Gastrocnemius medialis (tissue), 4 donors: ENCODE data around the gene CCDC57. TPM values are rescaled to one million over a fixed set of nuclear protein-coding genes. Genes with fewer than 3 reads are reported as not detected.

ENCODE experiments used
- ATAC-seq, 2 donors: fragments of 150-250 bp; one replicate each; pipeline ENCODE4 v1.9.1; 2016
- DNase-seq, 2 donors: peaks; one replicate each; pipeline ENCODE4 v3.0.0-alpha.2; 2019
- H3K27ac ChIP-seq, 4 donors: fragments of 200-600 bp; sonication (generic); 1 replicate in 1 of 4; 2 replicates in 3 of 4; pipeline ENCODE4 v1.5.1; 2016 to 2018; ENCODE audit warnings: mild to moderate bottlenecking in 2 of 4, moderate library complexity in 1 of 4
- H3K27me3 ChIP-seq, 3 donors: fragments of 200-600 bp; sonication (generic) in 2 of 3; 1 replicate in 1 of 3; 2 replicates in 2 of 3; pipeline versions ENCODE4 v1.5.1 to v1.6.0; 2016 to 2019; ENCODE audit warnings: mild to moderate bottlenecking in 1 of 3, moderate library complexity in 1 of 3
- H3K36me3 ChIP-seq, 2 donors: fragments of 200-600 bp; sonication (generic) in 1 of 2; one replicate each; pipeline ENCODE4 v1.5.1; 2017 to 2018
- H3K4me1 ChIP-seq, 2 donors: fragments of 200-600 bp; sonication (generic) in 1 of 2; one replicate each; pipeline ENCODE4 v1.5.1; 2016 to 2017; ENCODE audit warnings: mild to moderate bottlenecking in 2 of 2
- H3K4me3 ChIP-seq, 4 donors: fragments of 200-600 bp; sonication (generic) in 3 of 4; 1 replicate in 1 of 4; 2 replicates in 3 of 4; pipeline ENCODE4 v1.5.1; 2016 to 2019; ENCODE audit warnings: mild to moderate bottlenecking in 2 of 4
- H3K9me3 ChIP-seq, 3 donors: fragments of 200-600 bp; sonication (generic) in 2 of 3; 1 replicate in 1 of 3; 2 replicates in 2 of 3; pipeline ENCODE4 v1.5.1; 2016 to 2019
- POLR2A ChIP-seq, 2 donors: fragments of 450-650 bp; IDR thresholded peaks; one replicate each; pipeline ENCODE4 v1.6.1; 2017; ENCODE audit warnings: antibody characterized with exemption in 2 of 2, mild to moderate bottlenecking in 2 of 2, moderate library complexity in 2 of 2
- in situ Hi-C, 4 donors: fragments of 200-750 bp; cut with MboI; loops; one replicate each; pipeline versions ENCODE4 v1.15.0 to v1.8.0; 2017; ENCODE audit warnings: low sequenced_read_pairs in 4 of 4
- intact Hi-C: fragments of 100-400 bp; cut with DNase I; formaldehyde crosslinking; loops from one replicate; pipeline ENCODE4 v1.15.1; 2023; ENCODE audit warnings: low total_unique reads
- total RNA-seq, 4 donors: library from RNA; depleted of rRNA; stranded (reverse); fragments of >200 nt; gene quantifications; one replicate each; pipeline versions ENCODE4 v1.1.0 to v1.2.3, GENCODE V29; 2016
- TF ChIP-seq, protein P1 (sequence below), 5 experiments: fragments of 450-650 bp in 3 of 5; fragments of 200-600 bp in 2 of 5; sonication (generic) in 2 of 5; IDR thresholded peaks in 4 of 5; conservative IDR thresholded peaks in 1 of 5; 1 replicate in 4 of 5; 2 replicates in 1 of 5; pipeline ENCODE4 v1.5.1; 2016 to 2019; ENCODE audit warnings: antibody characterized with exemption in 5 of 5, mild to moderate bottlenecking in 3 of 5, moderate library complexity in 3 of 5

Gene CCDC57
- total RNA-seq, 4 donors from 2014 or later: 3.7 to 11.3 (median 5.1) TPM

DNA sequence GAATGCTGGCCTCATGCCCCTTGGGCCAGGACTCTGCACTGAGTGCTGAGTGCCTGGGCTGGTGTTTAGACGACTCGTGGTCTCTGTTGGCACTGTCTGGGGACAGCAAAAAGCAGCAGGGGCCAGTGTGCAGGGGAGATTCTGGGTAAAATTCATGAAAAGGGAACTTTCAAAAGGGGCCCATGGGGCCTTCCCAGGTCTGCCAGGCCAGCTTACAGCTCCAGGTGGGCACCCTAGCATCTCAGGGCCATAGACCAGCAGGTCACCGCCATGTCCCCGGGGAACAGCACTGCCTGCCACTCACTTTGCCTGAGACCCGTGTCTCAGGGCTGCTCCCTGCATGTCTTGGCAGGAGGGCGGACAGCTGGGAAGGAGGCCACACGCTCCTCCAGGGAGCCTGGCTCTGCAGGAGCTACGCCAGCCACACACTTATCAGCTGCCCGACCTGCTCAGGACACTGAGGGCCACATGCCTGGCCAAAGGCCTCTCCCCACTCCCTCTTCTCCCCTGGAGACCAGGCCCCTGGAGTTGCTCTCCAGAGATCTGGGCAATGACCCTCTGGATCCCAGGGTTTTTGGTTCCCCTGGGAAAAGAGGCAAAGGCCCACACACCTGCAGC, 105.8 kb downstream of the CCDC57 start:
- Histone ChIP-seq H3K4me3 (peak overlapping the region in 2 of 4 donors; percentile 10 to 25), H3K4me1 (peaks cover 14 to 23% of the 10 kb centered on the region in 2 donors), H3K36me3 (no peaks in the 10 kb centered on the region), H3K27ac (peak overlapping the region; percentile 55 to 96 (median 62)), H3K9me3 (no peaks in the 10 kb centered on the region), H3K27me3 (no peaks in the 10 kb centered on the region)
- intact Hi-C loops: no loop called here
- ATAC-seq (peak; percentile 55 to 62), DNase-seq (peak; percentile 53 to 80)
- TF ChIP-seq, protein P1, sequence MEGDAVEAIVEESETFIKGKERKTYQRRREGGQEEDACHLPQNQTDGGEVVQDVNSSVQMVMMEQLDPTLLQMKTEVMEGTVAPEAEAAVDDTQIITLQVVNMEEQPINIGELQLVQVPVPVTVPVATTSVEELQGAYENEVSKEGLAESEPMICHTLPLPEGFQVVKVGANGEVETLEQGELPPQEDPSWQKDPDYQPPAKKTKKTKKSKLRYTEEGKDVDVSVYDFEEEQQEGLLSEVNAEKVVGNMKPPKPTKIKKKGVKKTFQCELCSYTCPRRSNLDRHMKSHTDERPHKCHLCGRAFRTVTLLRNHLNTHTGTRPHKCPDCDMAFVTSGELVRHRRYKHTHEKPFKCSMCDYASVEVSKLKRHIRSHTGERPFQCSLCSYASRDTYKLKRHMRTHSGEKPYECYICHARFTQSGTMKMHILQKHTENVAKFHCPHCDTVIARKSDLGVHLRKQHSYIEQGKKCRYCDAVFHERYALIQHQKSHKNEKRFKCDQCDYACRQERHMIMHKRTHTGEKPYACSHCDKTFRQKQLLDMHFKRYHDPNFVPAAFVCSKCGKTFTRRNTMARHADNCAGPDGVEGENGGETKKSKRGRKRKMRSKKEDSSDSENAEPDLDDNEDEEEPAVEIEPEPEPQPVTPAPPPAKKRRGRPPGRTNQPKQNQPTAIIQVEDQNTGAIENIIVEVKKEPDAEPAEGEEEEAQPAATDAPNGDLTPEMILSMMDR (IDR thresholded peaks at IDR 0.05 in 4 of 5, conservative IDR thresholded peaks at IDR 0.05 in 1 of 5): no peak
- no peak for TF ChIP-seq POLR2A (IDR thresholded peaks at IDR 0.05)
- in situ Hi-C loops: no loop called here

DNA sequence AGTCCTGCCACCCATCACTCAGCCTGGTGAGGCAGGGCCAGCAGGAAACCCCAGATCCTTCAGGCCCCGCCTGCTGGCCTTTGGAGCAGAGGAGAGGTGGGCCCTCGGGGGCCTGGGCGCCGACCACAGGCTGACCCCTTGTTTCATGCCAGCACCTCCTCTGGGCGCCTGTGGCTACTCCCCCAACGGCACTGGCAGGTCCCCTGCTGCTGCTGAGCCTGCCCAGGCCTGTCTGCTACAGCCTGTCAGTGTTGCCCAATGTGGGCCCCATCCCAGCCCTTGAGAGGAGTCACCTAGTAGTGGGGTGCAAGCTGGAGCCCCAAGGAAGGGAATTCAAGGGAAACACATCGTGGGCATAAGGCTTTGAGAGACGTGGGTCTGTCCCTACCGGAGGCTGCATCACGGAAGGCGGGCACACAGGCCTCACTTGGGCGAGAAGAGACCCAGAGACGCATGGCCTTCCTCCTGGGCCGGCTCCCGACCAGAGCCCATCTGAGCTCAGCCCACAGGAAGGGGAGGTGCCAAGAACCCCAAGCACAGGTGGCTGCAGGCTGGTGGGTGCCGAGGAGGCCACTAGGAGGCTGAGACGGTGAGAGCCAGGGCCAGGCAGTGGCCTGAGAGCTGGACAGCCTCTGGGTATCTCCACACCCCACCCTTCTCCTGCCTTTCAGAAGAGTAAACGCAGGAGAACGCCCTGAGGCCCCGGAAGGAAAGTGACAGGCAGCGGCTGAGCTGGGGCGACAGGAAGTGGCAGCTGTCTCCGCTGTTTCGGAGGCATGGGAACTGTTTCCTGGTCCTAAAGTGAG, 106.6 kb downstream of the CCDC57 start:
- H3K27me3 ChIP-seq: no peaks in the 10 kb centered on the region
- intact Hi-C loops: no loop called here
- no peaks in the 10 kb centered on the region for H3K36me3 ChIP-seq
- H3K9me3 ChIP-seq: no peaks in the 10 kb centered on the region
- ATAC-seq (peak; percentile 1 to 19), DNase-seq (peak in 1 of 2 donors; percentile 57)
- H3K4me3 ChIP-seq: peak overlapping the region in 2 of 4 donors; percentile 10 to 25
- TF ChIP-seq, protein P1 (IDR thresholded peaks at IDR 0.05 in 4 of 5, conservative IDR thresholded peaks at IDR 0.05 in 1 of 5): peak in 1 of 5 experiments; percentile 17
- TF ChIP-seq POLR2A (IDR thresholded peaks at IDR 0.05): no peak
- peak overlapping the region; percentile 55 to 96 (median 62) for H3K27ac ChIP-seq
- in situ Hi-C loops: no loop called here
- H3K4me1 ChIP-seq: peaks cover 19 to 29% of the 10 kb centered on the region in 2 donors

DNA sequence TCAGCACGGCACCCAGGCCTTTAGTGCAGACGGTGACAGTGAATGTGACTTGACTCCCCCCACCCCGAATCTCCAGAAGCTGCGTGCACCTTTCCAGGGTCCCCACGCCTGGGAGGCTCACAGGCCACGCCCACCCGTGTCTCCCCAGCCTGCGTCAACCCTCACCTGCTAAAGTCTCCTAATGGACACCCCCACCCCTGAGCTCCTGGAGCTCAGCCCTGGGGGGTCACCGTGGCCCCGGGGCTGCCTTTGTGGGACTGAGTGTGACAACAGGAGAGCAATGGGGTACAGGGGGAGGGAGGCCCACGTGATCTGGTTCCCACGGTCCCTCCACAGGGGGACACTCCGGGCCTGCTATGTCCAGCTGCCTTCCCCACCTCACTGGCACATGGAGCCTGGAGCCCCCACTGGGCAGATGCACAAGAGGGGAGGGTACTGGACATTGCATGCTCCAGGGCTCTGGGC, 107.2 kb downstream of the CCDC57 start:
- in situ Hi-C loops (no loop called here), intact Hi-C loops (no loop called here)
- ATAC-seq (no peak), DNase-seq (no peak)
- Histone ChIP-seq H3K27me3 (no peaks in the 10 kb centered on the region), H3K4me3 (no peak overlapping the region), H3K9me3 (no peaks in the 10 kb centered on the region), H3K27ac (peak overlapping the region in 3 of 4 donors; percentile 58 to 96 (median 66)), H3K36me3 (no peaks in the 10 kb centered on the region), H3K4me1 (peaks cover 25 to 33% of the 10 kb centered on the region in 2 donors)
- TF ChIP-seq, protein P1 (IDR thresholded peaks at IDR 0.05 in 4 of 5, conservative IDR thresholded peaks at IDR 0.05 in 1 of 5): no peak
- no peak for TF ChIP-seq POLR2A (IDR thresholded peaks at IDR 0.05)

DNA sequence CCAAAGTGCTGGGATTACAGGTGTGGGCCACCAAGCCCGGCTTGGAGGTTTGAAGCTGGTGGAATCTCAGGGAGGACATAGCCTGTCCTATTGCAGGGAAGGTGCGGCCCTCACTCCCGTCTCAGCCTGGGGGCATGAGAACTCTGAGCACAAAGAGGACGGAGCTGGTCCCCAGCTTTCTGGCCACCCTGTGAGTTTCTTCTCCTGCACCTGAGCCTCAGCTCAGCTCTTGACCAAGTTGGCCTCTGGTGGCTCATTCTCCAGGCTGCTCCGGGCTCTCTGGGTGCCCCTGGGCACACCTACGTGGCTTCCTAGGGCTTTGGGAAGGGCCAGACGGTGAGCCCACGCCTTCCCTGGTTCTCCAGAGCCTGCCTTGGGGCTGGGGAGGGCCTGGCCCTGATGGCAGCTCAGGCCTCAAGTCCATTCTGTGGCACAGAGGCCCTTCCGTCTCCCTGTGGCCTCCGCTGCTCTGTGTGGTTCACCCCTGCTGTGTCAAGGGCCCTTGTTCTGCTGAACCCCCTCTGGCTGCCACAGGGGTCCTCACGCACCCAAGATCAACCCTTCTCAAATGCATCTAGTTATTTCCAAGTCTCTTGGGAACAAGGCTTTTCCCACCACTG, 107.7 kb downstream of the CCDC57 start:
- intact Hi-C loops (no loop called here), in situ Hi-C loops (no loop called here)
- TF ChIP-seq, protein P1 (IDR thresholded peaks at IDR 0.05 in 4 of 5, conservative IDR thresholded peaks at IDR 0.05 in 1 of 5): no peak
- no peaks in the 10 kb centered on the region for H3K27me3 ChIP-seq
- no peaks in the 10 kb centered on the region for H3K9me3 ChIP-seq
- ATAC-seq (no peak), DNase-seq (no peak)
- H3K4me3 ChIP-seq: no peak overlapping the region
- H3K27ac ChIP-seq: peak overlapping the region; percentile 61 to 96 (median 88)
- H3K4me1 ChIP-seq: peaks cover 27 to 37% of the 10 kb centered on the region in 2 donors
- H3K36me3 ChIP-seq: no peaks in the 10 kb centered on the region
